GM12878 (cell line): Measurements from ENCODE around the gene LMBR1. TPM values are rescaled to one million over a fixed set of nuclear protein-coding genes. Genes with fewer than 3 reads are reported as not detected.
A peak's percentile ranks its signal among the peaks of the same experiment; 100 is the strongest.

Source experiments
- ATAC-seq: fragments of 200-7000 bp; cut with Tn5 transposase; 3 replicates; pipeline ENCODE4 v1.9.1; 2020; ENCODE audit warnings: mild to moderate bottlenecking, moderate library complexity
- BruUV-seq: library from RNA; stranded (reverse); fragments of 400-500 nt; replicated peaks from 2 replicates; lab custom pipeline; 2021; lab: Mats Ljungman, UMichigan
- CTCF ChIA-PET: fragments of 300-600 bp; sonication (Branson Sonifier 250); formaldehyde crosslinking; extraction: SDS; loops from one replicate; lab custom pipeline; 2021; ENCODE audit warnings: inconsistent platforms; lab: Yijun Ruan, JAX
- POLR2A ChIA-PET: fragments of 350-600 bp; formaldehyde crosslinking; extraction: SDS; loops from one replicate; lab custom pipeline; 2021; ENCODE audit warnings: inconsistent platforms; lab: Charles Lee
- RAD21 ChIA-PET: fragments of 300-600 bp; sonication (Branson Sonifier 250); formaldehyde crosslinking; loops from one replicate; lab custom pipeline; 2023; ENCODE audit warnings: antibody characterized with exemption; ENCODE audit not compliant: unreplicated experiment; lab: Charles Lee
- SMC1A ChIA-PET: fragments of 300-600 bp; sonication (Branson Sonifier 250); formaldehyde crosslinking; loops from one replicate; lab custom pipeline; 2023; ENCODE audit not compliant: unreplicated experiment, uncharacterized antibody; lab: Charles Lee
- DNase-seq: peaks from one replicate; pipeline ENCODE4 v3.0.0-alpha.2; 2011; ENCODE audit warnings: low read depth, low spot score
- FAIRE-seq: peaks from 3 replicates; lab custom pipeline; 2011; peaks lifted over from hg19 to GRCh38; lab: Jason Lieb, UNC
- H2AFZ ChIP-seq: 2 replicates; pipeline ENCODE4 v1.6.0; 2011; ENCODE audit warnings: low read depth, low read length, control low read depth; ENCODE audit not compliant: control insufficient read depth
- H3K27ac ChIP-seq: 2 replicates; pipeline ENCODE4 v1.5.1; 2011; ENCODE audit warnings: control low read depth; ENCODE audit not compliant: control insufficient read depth, insufficient read depth
- H3K27me3 ChIP-seq, 2 experiments: replicated peaks in 1 of 2; 2 replicates each; pipeline versions ENCODE4 v1.6.0 to v1.6.1; 2011; ENCODE audit warnings: low read length in 1 of 2; ENCODE audit not compliant: control insufficient read depth in 2 of 2, insufficient read depth in 2 of 2
- H3K36me3 ChIP-seq, 2 experiments: 2 replicates each; pipeline ENCODE4 v1.5.1; 2011; ENCODE audit warnings: low read length in 1 of 2; ENCODE audit not compliant: control insufficient read depth in 2 of 2, insufficient read depth in 2 of 2
- H3K4me1 ChIP-seq: 2 replicates; pipeline ENCODE4 v1.6.1; 2011; ENCODE audit warnings: mild to moderate bottlenecking, low read length, moderate library complexity, mixed read lengths; ENCODE audit not compliant: control insufficient read depth, insufficient read depth
- H3K4me2 ChIP-seq: 2 replicates; pipeline ENCODE4 v1.6.0; 2011; ENCODE audit warnings: control low read depth; ENCODE audit not compliant: control insufficient read depth, insufficient read depth
- H3K4me3 ChIP-seq: fragments of 200-600 bp; sonication (generic); 2 replicates; pipeline ENCODE4 v1.5.1; 2016
- H3K79me2 ChIP-seq: 2 replicates; pipeline ENCODE4 v1.6.0; 2011; ENCODE audit warnings: low read length; ENCODE audit not compliant: control insufficient read depth, insufficient read depth
- H3K9ac ChIP-seq: 2 replicates; pipeline ENCODE4 v1.8.0; 2011; ENCODE audit warnings: low read length, control low read depth, mixed read lengths; ENCODE audit not compliant: control insufficient read depth, insufficient read depth
- H3K9me3 ChIP-seq: replicated peaks from 3 replicates; pipeline ENCODE4 v1.5.1; 2011; ENCODE audit warnings: mild to moderate bottlenecking, low read length; ENCODE audit not compliant: control insufficient read depth, insufficient read depth
- H4K20me1 ChIP-seq: 2 replicates; pipeline ENCODE4 v1.6.0; 2011; ENCODE audit not compliant: control insufficient read depth, insufficient read depth
- ATF3 ChIP-seq: IDR thresholded peaks from 2 replicates; pipeline ENCODE4 v1.6.1; 2011; ENCODE audit warnings: low read depth, mild to moderate bottlenecking, low read length, moderate library complexity, borderline replicate concordance; ENCODE audit errors: extremely low read depth
- CTCF ChIP-seq, 3 experiments: IDR thresholded peaks in 2 of 3; conservative IDR thresholded peaks in 1 of 3; 2 replicates each; pipeline ENCODE4 v1.5.1; 2011; ENCODE audit warnings: low read depth in 3 of 3, low read length in 3 of 3, mild to moderate bottlenecking in 3 of 3, control low read depth in 2 of 3, moderate library complexity in 2 of 3, inconsistent platforms in 1 of 3, mixed read lengths in 1 of 3; ENCODE audit not compliant: control insufficient read depth in 2 of 3, insufficient read depth in 1 of 3; ENCODE audit errors: extremely low read depth in 1 of 3
- GATAD2B ChIP-seq: fragments of 450-650 bp; conservative IDR thresholded peaks from 2 replicates; pipeline ENCODE4 v1.6.1; 2017; ENCODE audit warnings: low read depth, mild to moderate bottlenecking, moderate library complexity
- NFIC ChIP-seq: IDR thresholded peaks from 2 replicates; pipeline ENCODE4 v1.6.1; 2012; ENCODE audit warnings: low read depth, mild to moderate bottlenecking, inconsistent platforms, low read length, moderate library complexity
- SMAD1 ChIP-seq: fragments of 450-650 bp; IDR thresholded peaks from 2 replicates; pipeline ENCODE4 v1.6.1; 2018; ENCODE audit warnings: mild to moderate bottlenecking, low read depth; ENCODE audit not compliant: partially characterized antibody
- ZNF207 ChIP-seq: fragments of 450-650 bp; IDR thresholded peaks from 2 replicates; pipeline ENCODE4 v1.6.1; 2014; ENCODE audit warnings: antibody characterized with exemption, mild to moderate bottlenecking, borderline replicate concordance
- WGBS: methylation state at CpG from one replicate; pipeline ENCODE4 v1.1.6; 2016; ENCODE audit warnings: low lambda C conversion rate; ENCODE audit not compliant: insufficient replicate concordance, insufficient coverage; ENCODE audit errors: missing lambda C conversion rate; 5-methylcytosine and 5-hydroxymethylcytosine counted together
- in situ Hi-C: fragments of 300-500 bp; cut with MboI; formaldehyde crosslinking; loops from 9 replicates; pipeline ENCODE4 v1.14.3; 2018; ENCODE audit warnings: mixed read lengths
- intact Hi-C: fragments of 100-400 bp; cut with micrococcal nuclease; formaldehyde crosslinking; loops from one replicate; pipeline ENCODE4 v1.14.2; 2022; ENCODE audit not compliant: unreplicated experiment
- polyA plus RNA-seq, 11 experiments: library from polyadenylated mRNA; depleted of rRNA in 4 of 11; unstranded in 6 of 11; stranded (reverse) in 5 of 11; fragments of >200 nt; fragmentation: Nextera tagmentation in 4 of 11; fragmentation: Illumina TruSeq in 1 of 11; extraction: Ambion mirVana in 4 of 11; extraction: Trizol in 1 of 11; gene quantifications; 1 replicate in 1 of 11; 2 replicates in 10 of 11; pipeline versions ENCODE4 v1.2.1 to v1.2.3, GENCODE V29; 2011 to 2016; ENCODE audit warnings: inconsistent platforms in 2 of 11, missing spikeins in 2 of 11, low read depth in 1 of 11
- total RNA-seq, 4 experiments: library from RNA; depleted of rRNA in 3 of 4; stranded (reverse); fragments of >200 nt in 3 of 4; fragmentation: Illumina TruSeq in 1 of 4; extraction: Trizol in 1 of 4; gene quantifications; 2 replicates each; pipeline versions ENCODE4 v1.2.1 to v1.2.3, GENCODE V29; 2013 to 2021

LMBR1 gene
- total and polyA plus RNA-seq, 10 of the 15 experiments (the other 5 are each of a cell fraction or from before 2014, with no cell fraction given) = 4.0 to 63.5 (median 28.8) TPM

- ChIA-PET SMC1A (interaction anchor here (0.6 to 5.3 kb wide), 14 partner anchors 8 to 579 kb away, joined by 3 to 56 read pairs (median 3); partner anchors contain the start of gene RNF32), POLR2A (no interaction called here), RAD21 (interaction anchor here (1.1 to 2.3 kb wide), 4 partner anchors 9 to 137 kb away, joined by 4 to 9 read pairs (median 6); no protein-coding TSS in a partner anchor), CTCF (interaction anchor here (0.8 to 2.1 kb wide), 8 partner anchors 8 to 115 kb away, joined by 3 to 8 read pairs (median 4); no protein-coding TSS in a partner anchor)
- Histone ChIP-seq H3K4me1 (peaks cover 21% of the 10 kb centered on the region), H3K27me3 (no peaks in the 10 kb centered on the region), H3K4me3 (no peak overlapping the region), H3K27ac (no peak overlapping the region), H3K4me2 (no peak overlapping the region), H3K9ac (no peak overlapping the region), H3K36me3 (no peaks in the 10 kb centered on the region; a peak in 1 of 4 replicates), H4K20me1 (no peaks in the 10 kb centered on the region), H3K79me2 (no peaks in the 10 kb centered on the region), H2AFZ (no peak overlapping the region), H3K9me3 (no peaks in the 10 kb centered on the region; the same call in 1 of the 3 replicates)
- FAIRE-seq (no peak), ATAC-seq (no peak), DNase-seq (no peak)
- BruUV-seq = no TSS peak
- 96% methylated on average over 3 of the region's 3 CpGs for WGBS
- TF ChIP-seq NFIC = no peak
- TF ChIP-seq GATAD2B = no peak
- TF ChIP-seq ZNF207 = no peak
- no peak for TF ChIP-seq SMAD1
- TF ChIP-seq CTCF (IDR thresholded peaks at IDR 0.05 in 2 of 3, conservative IDR thresholded peaks at IDR 0.05 in 1 of 3; ENCODE audit: control insufficient read depth in 2 of 3, extremely low read depth in 1 of 3, insufficient read depth in 1 of 3, low read depth in 3 of 3, low read length in 3 of 3) = 0 out of 6 replicates have a peak, but pooled peaks of 1 of the 3 experiments have one; percentile 11
- TF ChIP-seq ATF3 = no peak
- intact Hi-C loops = no loop called here
- in situ Hi-C loops = no loop called here
These were observed 114.8 kb downstream of the LMBR1 start for GRCh38 chr7:156778201-156778600.
